Mucosa of descending colon (tissue), 3 donors: ENCODE measurements around the gene SAMD3. TPM values are rescaled to one million over a fixed set of nuclear protein-coding genes. Genes with fewer than 3 reads are reported as not detected.

ENCODE experiments used
- ATAC-seq: fragments of 200-7000 bp; cut with Tn5 transposase; one replicate; pipeline ENCODE4 v1.9.1; 2020; ENCODE audit warnings: mild to moderate bottlenecking, moderate library complexity
- DNase-seq, 3 donors: peaks; one replicate each; pipeline ENCODE4 v3.0.0-alpha.2; 2020
- H3K36me3 ChIP-seq: fragments of 200-600 bp; one replicate; pipeline ENCODE4 v1.8.0; 2021; ENCODE audit warnings: low read depth, mild to moderate bottlenecking
- H3K4me1 ChIP-seq: fragments of 200-600 bp; one replicate; pipeline ENCODE4 v1.8.0; 2021; ENCODE audit warnings: low read depth, mild to moderate bottlenecking
- H3K4me3 ChIP-seq: fragments of 200-600 bp; one replicate; pipeline ENCODE4 v1.8.0; 2021; ENCODE audit warnings: mild to moderate bottlenecking
- H3K9me3 ChIP-seq: fragments of 200-600 bp; one replicate; pipeline ENCODE4 v1.8.0; 2021; ENCODE audit warnings: mild to moderate bottlenecking
- CTCF ChIP-seq: fragments of 200-600 bp; IDR thresholded peaks from one replicate; pipeline ENCODE4 v1.8.0; 2022; ENCODE audit warnings: antibody characterized with exemption, mild to moderate bottlenecking
- intact Hi-C, 2 donors: fragments of 100-400 bp; cut with DNase I in 1 of 2; cut with micrococcal nuclease in 1 of 2; formaldehyde crosslinking; loops; one replicate each; pipeline versions ENCODE4 v1.11.0 to v1.11.1; 2022; cut with DNase I, micrococcal nuclease
- total RNA-seq, 3 donors: library from RNA; stranded (reverse); fragmentation: NEBNext Ultra II Directional in 2 of 3; extraction: Animal tissue kit (Norgen Biotek cat#: 25700) in 2 of 3; gene quantifications; one replicate each; pipeline versions ENCODE4 v1.2.1 to v1.2.4, GENCODE V29; 2021 to 2023
- donor health status: DM: no; HTN: no; CAD: no; lungs with moderate emphysema.
- donor health status: DM: no; HTN: no; CAD: no.
- donor health status: DM: no; HTN: yes; CAD: no.

Gene SAMD3
- total RNA-seq, 3 donors from 2014 or later: 0.90 to 5.4 (median 1.7) TPM

GRCh38 chr6:130161683-130162404 lies 60.9 kb downstream of the SAMD3 start:
- Histone ChIP-seq H3K4me3 (no peak overlapping the region), H3K9me3 (peaks cover 2% of the 10 kb centered on the region), H3K4me1 (no peaks in the 10 kb centered on the region), H3K36me3 (no peaks in the 10 kb centered on the region)
- TF ChIP-seq CTCF: no peak
- intact Hi-C loops: no loop called here
- DNase-seq (peak in 1 of 3 donors; percentile 48), ATAC-seq (no peak)

GRCh38 chr6:130159956-130160355 lies 62.8 kb downstream of the SAMD3 start:
- no peak for ATAC-seq
- TF ChIP-seq CTCF: no peak
- Histone ChIP-seq H3K36me3 (no peaks in the 10 kb centered on the region), H3K4me1 (no peaks in the 10 kb centered on the region), H3K4me3 (no peak overlapping the region), H3K9me3 (peaks cover 2% of the 10 kb centered on the region)
- no peak for DNase-seq
- intact Hi-C loops: no loop called here

GRCh38 chr6:130158548-130158947 lies 64.2 kb downstream of the SAMD3 start:
- Histone ChIP-seq H3K36me3 (no peaks in the 10 kb centered on the region), H3K4me3 (no peak overlapping the region), H3K9me3 (peaks cover 2% of the 10 kb centered on the region), H3K4me1 (no peaks in the 10 kb centered on the region)
- TF ChIP-seq CTCF: no peak
- DNase-seq: no peak
- no peak for ATAC-seq
- intact Hi-C loops: no loop called here

GRCh38 chr6:130158056-130158455 lies 64.7 kb downstream of the SAMD3 start:
- no peak for DNase-seq
- Histone ChIP-seq H3K4me3 (no peak overlapping the region), H3K9me3 (peaks cover 2% of the 10 kb centered on the region), H3K4me1 (no peaks in the 10 kb centered on the region), H3K36me3 (no peaks in the 10 kb centered on the region)
- intact Hi-C loops: no loop called here
- no peak for TF ChIP-seq CTCF
- no peak for ATAC-seq

- Histone ChIP-seq H3K4me3 (no peak overlapping the region), H3K4me1 (no peaks in the 10 kb centered on the region), H3K36me3 (no peaks in the 10 kb centered on the region), H3K9me3 (peaks cover 2% of the 10 kb centered on the region)
- no peak for DNase-seq
- intact Hi-C loops: no loop called here
- no peak for TF ChIP-seq CTCF
- ATAC-seq: no peak
Observed at GRCh38 chr6:130156908-130157307, 65.8 kb downstream of the SAMD3 start.
